Right forelimb (tissue), 1 donor: ENCODE data around the gene NCDN.
"Not testable (repeated sequence)": the region's sequence is repeated elsewhere in the genome, so short reads cannot be mapped to it uniquely, and the experiment has no call there.

Experiments used
- DNase-seq: peaks from one replicate; pipeline ENCODE4 v3.0.0-alpha.2; 2018

NCDN gene

GRCh38 chr1:35572296-35572695 lies 14.7 kb downstream of the NCDN start:
- DNase-seq: no peak

GRCh38 chr1:35573198-35574124 lies 15.9 kb downstream of the NCDN start, which contains the start of gene TFAP2E:
Gene TFAP2E, plus strand, starts transcription at chr1:35573314. Its CDS starts 264 bp downstream, at chr1:35573578.
- DNase-seq: peak; percentile 77

GRCh38 chr1:35574125-35574654 lies 16.6 kb downstream of the NCDN start:
- DNase-seq: no peak

- DNase-seq: no peak
Measured at GRCh38 chr1:35574655-35575415, 17.2 kb downstream of the NCDN start.

GRCh38 chr1:35575416-35575958 lies 17.9 kb downstream of the NCDN start:
- no peak for DNase-seq

- no peak for DNase-seq
Measured at GRCh38 chr1:35576061-35576765, 18.6 kb downstream of the NCDN start.

- not testable (repeated sequence) for DNase-seq
Measured at GRCh38 chr1:35576766-35577070, 19.1 kb downstream of the NCDN start.

GRCh38 chr1:35577071-35577998 lies 19.7 kb downstream of the NCDN start:
- no peak for DNase-seq

GRCh38 chr1:35580949-35581388 lies 23.4 kb downstream of the NCDN start:
- no peak for DNase-seq

GRCh38 chr1:35581621-35582020 lies 24.0 kb downstream of the NCDN start:
- not testable (repeated sequence) for DNase-seq

GRCh38 chr1:35585281-35585680 lies 27.7 kb downstream of the NCDN start:
- DNase-seq: peak; percentile 6

- peak; percentile 9 for DNase-seq
Measured at GRCh38 chr1:35585805-35586204, 28.2 kb downstream of the NCDN start.

- DNase-seq: no peak
Measured at GRCh38 chr1:35586808-35587207, 29.2 kb downstream of the NCDN start.

GRCh38 chr1:35587736-35588135 lies 30.1 kb downstream of the NCDN start:
- peak; percentile 11 for DNase-seq

GRCh38 chr1:35588197-35588910 lies 30.8 kb downstream of the NCDN start:
- DNase-seq: peak; percentile 22

GRCh38 chr1:35589516-35590427 lies 32.2 kb downstream of the NCDN start:
- DNase-seq: no peak

- no peak for DNase-seq
Measured at GRCh38 chr1:35590476-35591040, 33.0 kb downstream of the NCDN start.

GRCh38 chr1:35591211-35591610 lies 33.6 kb downstream of the NCDN start:
- DNase-seq: no peak
